Activated CD8-positive, alpha-beta memory T cell treated with anti-CD3 and anti-CD28 coated beads, Interleukin-2, amount 10 ng/mL, durations not matched to agents 7 days and 5 days (primary cell): Measurements from ENCODE around the gene PDXDC1. TPM values are rescaled to one million over a fixed set of nuclear protein-coding genes. Genes with fewer than 3 reads are reported as not detected.

ENCODE experiments used
- microRNA-seq: library from miRNA; unstranded; fragments of <30 nt; microRNA quantifications from one replicate; pipeline ENCODE4 v1.2.0, GENCODE V29; 2022
- total RNA-seq, 2 experiments: library from RNA; stranded (reverse); gene quantifications; one replicate each; pipeline ENCODE4 v1.2.3, GENCODE V29; 2021

PDXDC1 gene
- total RNA-seq, 2 experiments from 2014 or later: 47.0 to 58.7 TPM

Small RNA genes within 50 kb of the gene (microRNA-seq; reads per million reads assigned to microRNA genes)
- gene MIR1972-1: not detected
- not detected for gene MIR3180-4
- gene MIR6511A1: not detected
- gene MIR6511B2: not detected
- not detected for gene MIR6770-1

Other genes starting within 250 kb of the PDXDC1 start
- gene NPIPA2, start 232.5 kb upstream of the PDXDC1 start, total RNA-seq: 1 to 10 TPM in 1 of 2 experiments, under 1 TPM in 1; 0.99 to 1.4 TPM
- gene NOMO1, start 141.3 kb upstream of the PDXDC1 start, total RNA-seq: 10 to 100 TPM; 54.8 to 70.4 TPM
- gene NPIPA1, start 37.6 kb upstream of the PDXDC1 start, total RNA-seq: 100 to 1,000 TPM; 109 to 133 TPM
- gene NTAN1, start 81.0 kb downstream of the PDXDC1 start, total RNA-seq: 10 to 100 TPM; 44.3 to 44.9 TPM
- 10 to 100 TPM; 25.5 to 39.4 TPM for gene RRN3, start 119.2 kb downstream of the PDXDC1 start, total RNA-seq